HEK293 (cell line): ENCODE measurements around the gene MCF2L.

Experiments used
- CTCF ChIP-seq: fragments of 450-650 bp; formaldehyde crosslinking; IDR thresholded peaks from 2 replicates; pipeline ENCODE4 v1.5.1; 2016; ENCODE audit warnings: missing biosample characterization, missing genetic modification characterization
- SP2 ChIP-seq: fragments of 450-650 bp; formaldehyde crosslinking; IDR thresholded peaks from 2 replicates; pipeline ENCODE4 v1.5.1; 2016; ENCODE audit warnings: missing biosample characterization, missing genetic modification characterization
- YY1 ChIP-seq: fragments of 450-650 bp; formaldehyde crosslinking; IDR thresholded peaks from 2 replicates; pipeline ENCODE4 v1.5.1; 2018; ENCODE audit warnings: missing biosample characterization, missing genetic modification characterization
- ZBTB17 ChIP-seq: fragments of 450-650 bp; formaldehyde crosslinking; IDR thresholded peaks from 2 replicates; pipeline ENCODE4 v1.5.1; 2016; ENCODE audit warnings: missing biosample characterization, missing genetic modification characterization
- ZBTB49 ChIP-seq: fragments of 450-650 bp; formaldehyde crosslinking; IDR thresholded peaks from 2 replicates; pipeline ENCODE4 v1.5.1; 2016; ENCODE audit warnings: missing biosample characterization, missing genetic modification characterization, low read depth
- ZFP37 ChIP-seq: fragments of 450-650 bp; formaldehyde crosslinking; IDR thresholded peaks from 2 replicates; pipeline ENCODE4 v1.5.1; 2016; ENCODE audit warnings: missing biosample characterization, missing genetic modification characterization
- ZNF202 ChIP-seq: fragments of 450-650 bp; formaldehyde crosslinking; IDR thresholded peaks from 2 replicates; pipeline ENCODE4 v1.5.1; 2016; ENCODE audit warnings: missing biosample characterization, missing genetic modification characterization, borderline replicate concordance
- ZNF223 ChIP-seq: fragments of 450-650 bp; formaldehyde crosslinking; IDR thresholded peaks from 2 replicates; pipeline ENCODE4 v1.5.1; 2016; ENCODE audit warnings: missing biosample characterization, missing genetic modification characterization
- ZNF571 ChIP-seq: fragments of 450-650 bp; formaldehyde crosslinking; IDR thresholded peaks from 2 replicates; pipeline ENCODE4 v1.5.0; 2017; ENCODE audit warnings: missing biosample characterization, missing genetic modification characterization

- no peak for TF ChIP-seq ZNF202 (tag by site-specific recombination)
- no peak for TF ChIP-seq ZNF223 (tag by site-specific recombination)
- no peak for TF ChIP-seq ZNF571 (tag by site-specific recombination)
- no peak for TF ChIP-seq SP2 (tag by site-specific recombination)
- no peak for TF ChIP-seq ZFP37 (tag by site-specific recombination)
- TF ChIP-seq ZBTB49 (tag by site-specific recombination), result no peak
- TF ChIP-seq CTCF (tag by site-specific recombination), result no peak
- no peak for TF ChIP-seq YY1
- no peak for TF ChIP-seq ZBTB17 (tag by site-specific recombination)
Measured at GRCh38 chr13:113002206-113002912, 33.3 kb downstream of the MCF2L start.
